T-helper 22 cell (primary cell): Measurements from ENCODE around the gene LACC1.

Experiments used
- DNase-seq: peaks from one replicate; pipeline ENCODE4 v3.0.0-alpha.2; 2020; ENCODE audit warnings: low read depth

The LACC1 gene

DNA sequence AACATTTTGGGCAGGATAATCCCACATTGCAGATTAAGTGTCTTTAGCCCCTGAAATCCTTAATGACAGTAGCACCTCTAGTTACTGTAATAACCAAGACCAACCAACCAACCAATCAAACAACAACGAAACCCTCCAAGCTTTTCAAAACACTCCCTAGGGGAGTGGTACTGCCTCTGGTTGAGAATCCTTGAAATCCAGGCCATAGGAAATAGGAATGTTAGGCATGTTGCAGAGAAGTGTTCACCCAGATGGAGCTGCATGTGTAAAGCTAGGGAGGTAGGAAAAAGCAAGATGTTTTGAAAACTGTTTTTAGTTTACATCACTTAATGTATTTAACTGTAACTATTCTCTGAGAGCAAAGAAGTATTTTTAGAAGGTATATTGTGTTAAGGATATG, 4.5 kb downstream of the LACC1 start:
- DNase-seq, result no peak

DNA sequence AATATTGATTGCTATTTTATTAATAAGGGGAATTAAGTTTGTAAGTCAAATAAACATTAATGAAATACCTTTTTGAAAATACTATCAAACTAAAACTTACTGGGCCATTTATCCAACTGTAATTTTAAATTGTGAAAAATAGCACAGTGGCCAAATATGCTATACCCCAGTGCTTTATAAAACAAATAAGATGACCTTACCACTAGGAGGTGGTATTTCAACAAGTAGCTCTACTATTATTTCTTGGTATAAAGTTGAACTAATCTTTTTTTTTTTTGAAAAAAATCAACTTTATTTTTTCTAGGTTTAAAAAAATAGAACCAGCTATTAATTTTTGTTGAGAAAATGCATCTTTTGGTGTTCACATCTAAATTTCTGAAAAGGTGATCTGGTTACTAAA, 14.7 kb downstream of the LACC1 start:
- DNase-seq, result no peak

DNA sequence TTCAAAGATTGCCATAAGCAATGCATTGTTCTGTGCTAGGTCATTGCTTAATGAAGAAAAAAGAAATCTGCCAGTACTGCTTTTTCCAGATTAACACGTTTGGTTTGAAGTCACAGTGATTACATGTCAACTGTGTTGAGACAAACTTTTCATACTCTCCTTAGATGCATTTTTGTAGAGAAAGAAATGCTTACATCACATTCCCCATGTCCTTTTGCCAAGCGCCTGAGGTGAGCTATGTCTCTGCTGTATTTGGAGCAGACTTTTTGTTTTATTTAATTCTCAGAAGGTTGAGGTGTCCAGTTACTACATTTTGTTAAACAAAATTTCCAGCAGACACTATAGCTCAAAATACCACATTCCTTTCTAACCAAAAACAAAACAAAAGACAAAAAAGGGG, 16.2 kb downstream of the LACC1 start:
- DNase-seq, result no peak

- no peak for DNase-seq
These were observed 25.8 kb downstream of the LACC1 start for GRCh38 chr13:43905435-43906031.

DNA sequence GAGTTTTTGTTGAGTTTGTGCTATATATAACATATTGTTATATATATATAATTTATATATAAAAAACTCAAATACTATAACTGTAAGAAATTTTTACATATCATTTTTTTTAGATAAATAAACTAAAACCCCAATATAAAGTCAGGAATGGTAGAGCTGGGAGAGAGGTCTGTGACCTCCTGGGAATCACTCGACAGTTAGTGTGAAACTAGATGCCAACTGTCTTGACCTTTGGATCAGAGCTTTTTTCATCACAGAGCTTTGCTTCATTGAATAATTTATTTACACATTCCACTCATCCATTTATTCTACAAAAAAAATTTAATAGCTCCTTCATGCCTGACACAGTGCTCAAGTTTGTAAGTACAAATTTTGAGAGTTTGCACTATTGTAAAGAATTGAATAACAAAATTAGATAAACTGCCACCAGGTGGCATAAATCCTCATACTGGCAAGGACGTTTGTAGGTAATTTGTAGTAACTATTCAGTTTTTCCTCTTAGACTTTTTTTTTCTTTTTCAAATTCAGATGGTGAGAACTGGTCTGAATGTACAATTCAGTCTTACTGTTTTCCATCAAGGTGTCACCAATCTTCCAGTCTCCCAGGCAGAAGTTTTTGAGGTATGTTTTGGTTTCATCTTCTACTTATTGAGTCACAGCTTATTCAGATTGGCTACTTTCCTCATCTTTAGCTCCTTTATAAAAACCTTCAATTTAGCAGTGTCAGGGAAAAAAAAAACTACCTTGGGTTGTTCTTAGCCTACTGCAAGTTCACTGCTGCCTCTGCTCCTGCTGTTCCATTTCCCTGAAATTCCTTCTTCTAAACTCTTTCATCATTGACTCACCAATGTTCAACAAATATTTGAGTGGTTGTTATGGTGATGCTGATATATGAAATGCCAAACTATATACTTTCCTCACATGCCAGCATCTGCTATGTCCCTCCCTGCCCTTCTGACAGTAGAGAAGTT, 28.7 kb downstream of the LACC1 start:
- no peak for DNase-seq

DNA sequence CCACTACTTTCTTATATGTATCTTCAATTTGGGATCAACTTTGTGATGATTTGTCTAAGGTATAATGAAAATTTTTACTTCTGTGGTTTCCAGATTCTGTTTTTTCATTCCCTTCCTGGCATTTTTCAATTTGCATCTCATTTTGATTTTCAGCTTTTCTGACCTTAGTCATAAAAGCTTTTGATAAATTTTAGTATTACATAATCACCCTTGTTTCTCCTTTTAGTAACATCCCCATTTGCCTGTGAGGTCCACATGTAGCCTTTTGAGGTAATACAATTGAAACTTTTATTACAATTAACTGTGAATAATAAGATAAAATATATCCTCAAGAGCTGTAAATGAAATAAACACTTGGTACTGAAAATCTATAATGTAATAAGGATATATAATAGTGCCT, 31.2 kb downstream of the LACC1 start:
- DNase-seq, result no peak

GRCh38 chr13:43911278-43911677, 31.6 kb downstream of the LACC1 start:
- no peak for DNase-seq

DNA sequence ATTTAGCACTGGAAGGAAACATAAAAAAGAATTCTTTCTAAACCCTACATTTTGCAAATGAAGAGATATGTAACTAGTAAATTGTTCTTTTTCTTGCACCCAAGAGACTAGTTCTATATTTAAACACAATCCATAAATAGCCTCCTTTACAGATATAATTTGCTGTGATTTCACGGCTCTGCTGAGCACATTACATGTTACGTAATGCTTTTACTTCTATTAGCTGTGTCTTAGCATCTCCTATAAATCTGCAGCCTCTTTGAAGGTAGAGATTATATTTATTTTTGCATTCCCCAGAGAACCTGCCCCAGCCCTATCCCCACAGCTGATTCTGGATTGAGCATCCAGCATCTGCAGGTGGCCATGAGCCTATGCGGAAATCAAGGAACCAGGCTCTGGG, 32.2 kb downstream of the LACC1 start:
- DNase-seq, result no peak

DNA sequence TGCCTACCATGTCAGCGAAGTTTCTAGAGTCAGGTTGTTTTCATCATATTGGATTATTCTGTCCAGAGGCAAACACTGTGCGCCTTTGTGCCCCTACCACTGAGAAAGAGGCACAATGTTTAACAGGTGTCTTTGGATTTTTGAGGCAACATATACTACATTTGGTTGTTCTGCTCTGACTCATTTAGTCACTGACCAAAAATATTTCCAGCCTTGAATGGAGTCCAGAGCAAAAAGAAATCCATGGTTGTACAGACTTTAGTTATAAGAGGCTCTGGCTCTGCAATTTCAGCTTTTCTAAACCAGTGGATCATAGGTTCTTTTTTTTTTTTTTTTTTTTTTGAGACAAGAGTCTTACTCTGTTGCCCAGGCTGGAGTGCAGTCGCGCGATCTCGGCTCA, 35.7 kb downstream of the LACC1 start:
- DNase-seq, result no peak

DNA sequence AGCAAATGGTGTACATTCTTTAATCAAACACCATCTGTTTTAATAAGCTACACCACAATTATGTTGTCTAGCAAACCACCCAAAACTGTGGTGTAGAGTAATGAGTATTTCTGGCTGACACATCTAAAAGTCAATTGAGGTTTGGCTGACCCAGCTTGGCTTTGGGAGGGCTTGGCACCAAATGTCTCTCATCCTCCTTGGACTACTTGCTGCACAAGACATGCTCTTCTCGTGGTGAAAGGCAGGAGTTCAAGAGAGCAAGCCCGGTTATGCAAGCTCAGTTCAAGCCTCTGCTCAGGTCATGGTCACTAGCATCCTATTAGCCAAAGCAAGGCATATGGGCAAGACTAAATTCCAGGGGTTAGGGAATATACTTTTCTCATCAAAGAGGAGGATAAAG, 37.1 kb downstream of the LACC1 start:
- no peak for DNase-seq

DNA sequence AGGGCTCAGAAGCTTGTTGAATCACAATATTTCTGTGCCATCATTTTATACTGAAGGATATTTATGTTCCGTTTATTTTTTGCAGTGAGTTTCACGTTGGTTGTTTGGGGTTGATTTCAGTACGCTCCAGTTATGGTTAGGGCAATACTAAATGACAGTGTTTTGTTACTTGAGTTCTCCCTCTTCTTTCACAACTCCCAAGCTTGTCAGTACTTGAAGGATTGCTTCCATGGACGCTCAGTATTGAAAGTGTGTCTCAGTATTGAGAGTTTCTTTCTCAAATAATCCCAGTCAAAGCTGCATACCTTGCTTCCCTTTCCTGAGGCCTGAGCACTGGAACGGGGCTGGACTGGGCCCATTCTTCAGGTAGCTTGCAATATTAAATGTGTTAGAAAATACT, 38.9 kb downstream of the LACC1 start:
- DNase-seq, result no peak

GRCh38 chr13:43920965-43921674, 41.4 kb downstream of the LACC1 start:
- DNase-seq, result no peak

GRCh38 chr13:43924549-43925245, 45.0 kb downstream of the LACC1 start:
- no peak for DNase-seq

DNA sequence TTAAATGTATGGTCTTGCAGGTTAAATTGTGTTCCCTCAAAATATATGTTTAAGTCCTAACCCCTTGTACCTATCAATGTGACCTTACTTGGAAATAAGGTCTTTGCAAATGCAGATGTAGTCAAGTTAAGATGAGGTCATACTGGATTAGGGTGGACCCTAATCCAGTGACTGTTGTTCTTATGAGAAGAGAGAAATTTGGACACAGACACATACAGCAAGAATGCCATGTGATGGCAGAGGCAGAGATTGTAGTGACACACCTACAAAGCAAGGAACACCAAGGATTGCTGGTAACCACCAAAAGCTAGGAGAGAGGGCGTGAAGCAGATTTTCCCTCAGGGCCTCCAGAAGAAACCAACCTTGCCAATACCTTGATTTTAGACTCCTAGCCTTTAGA, 50.2 kb downstream of the LACC1 start:
- DNase-seq, result no peak

- DNase-seq, result no peak
These were observed 53.7 kb downstream of the LACC1 start for GRCh38 chr13:43933378-43933777.

- no peak for DNase-seq
These were observed 54.6 kb downstream of the LACC1 start for GRCh38 chr13:43934273-43934672.

DNA sequence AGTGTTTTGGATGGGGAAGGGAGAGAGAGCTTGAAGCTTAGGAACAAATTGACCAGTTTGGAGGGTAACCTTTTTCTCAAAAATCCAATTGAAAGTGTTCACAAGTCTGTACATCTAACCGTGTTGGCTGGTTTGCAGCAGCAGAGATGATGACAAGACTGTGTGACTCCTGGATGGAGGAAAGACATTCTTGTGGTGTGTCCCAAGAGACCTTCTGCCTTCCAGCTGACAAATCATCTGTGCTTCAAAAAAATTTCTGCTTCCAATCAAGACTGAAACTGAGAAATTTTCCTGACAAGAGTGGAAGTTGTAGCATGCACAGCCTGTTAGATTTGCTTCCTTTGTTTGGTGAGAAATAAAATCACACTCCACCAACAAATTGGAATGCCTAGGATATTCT, 56.2 kb downstream of the LACC1 start:
- DNase-seq, result no peak

GRCh38 chr13:43936647-43937046, 56.9 kb downstream of the LACC1 start:
- no peak for DNase-seq

DNA sequence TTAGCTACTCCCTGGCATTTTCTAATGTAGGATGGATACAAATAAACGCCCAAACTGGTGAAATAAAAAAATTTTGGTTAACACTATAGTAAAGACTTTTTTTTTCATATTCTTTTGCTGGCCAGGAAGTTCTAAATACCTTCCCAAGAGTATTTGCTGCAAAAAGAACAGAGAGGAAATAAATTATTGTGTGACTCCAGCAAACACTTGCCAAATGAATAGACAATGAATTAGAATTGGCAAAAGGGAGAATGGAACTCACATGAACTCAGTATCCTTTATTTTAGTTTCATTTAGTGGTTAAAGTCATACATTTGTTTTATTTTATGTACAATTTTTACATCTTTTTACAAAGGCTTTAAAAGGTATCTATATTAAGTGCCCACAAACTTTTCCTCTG, 58.1 kb downstream of the LACC1 start:
- no peak for DNase-seq

DNA sequence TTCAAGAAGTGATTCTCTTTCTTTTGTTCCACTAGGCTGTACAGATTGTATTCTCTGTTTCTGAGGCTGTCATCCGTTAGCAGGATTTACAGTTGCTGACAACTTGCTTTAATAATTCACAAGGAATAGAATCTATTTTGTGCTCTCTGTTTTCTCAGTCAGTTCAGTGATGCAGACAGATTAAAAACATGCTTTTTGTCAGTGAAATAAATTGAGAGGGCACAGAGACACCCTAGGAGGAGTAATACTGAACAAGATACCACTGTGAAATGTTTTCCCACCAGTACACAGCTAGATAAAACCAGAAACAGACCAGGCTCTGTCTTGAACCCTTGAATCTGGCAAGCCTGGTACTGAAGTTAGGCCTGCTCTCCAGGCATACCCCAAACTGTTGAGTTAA, 58.7 kb downstream of the LACC1 start:
- DNase-seq, result no peak

- no peak for DNase-seq
These were observed 59.4 kb downstream of the LACC1 start for GRCh38 chr13:43939086-43939485.

GRCh38 chr13:43942286-43942685, 62.6 kb downstream of the LACC1 start:
- DNase-seq, result no peak
